ENCODE data around the gene MASP2. TPM values are rescaled to one million over a fixed set of nuclear protein-coding genes. Genes with fewer than 3 reads are reported as not detected.
A peak's percentile ranks its signal among the peaks of the same experiment; 100 is the strongest.
"Not testable (repeated sequence)": the region's sequence is repeated elsewhere in the genome, so short reads cannot be mapped to it uniquely, and the experiment has no call there.

Gene MASP2
- 0.25 TPM for total RNA-seq (2021; ENCODE audit: unreplicated experiment)
- 1.0 and 1.4 TPM in 2 replicates for polyA plus RNA-seq (2012)
- Bru-seq, nascent RNA: percentile 8 among the genes with signal in this experiment
- BruChase-seq, experiment 1, labeled RNA remaining after a 6-hour chase: percentile 50 among the genes with signal in this experiment
- percentile 29 among the genes with signal in this experiment for BruChase-seq, experiment 2, labeled RNA remaining after a 2-hour chase
- long read RNA-seq: 0 reads

GRCh38 chr1:11046625-11047365, at the start of gene MASP2:
MASP2 (minus strand) TSS chr1:11047239; CDS start chr1:11047207, 32 bp downstream.
- H3K27ac ChIP-seq (ENCODE audit: low read depth, low read length): no peak within 1 kb of the TSS
- no peaks in the 10 kb centered on the region for H3K9me3 ChIP-seq (ENCODE audit: control insufficient read depth in 1 of 2, insufficient read depth in 1 of 2, low read depth in 1 of 2, low read length in 2 of 2)
- CTCF ChIA-PET: interaction anchor here (1.4 kb wide), 1 partner anchor 9 kb away, joined by 5 read pairs; no protein-coding TSS in a partner anchor
- no peaks in the 10 kb centered on the region for H3K79me2 ChIP-seq (ENCODE audit: insufficient read depth, low read length)
- RAD21 ChIA-PET (ENCODE audit: low non-redundant PET in 1 of 2, low total read pairs in 2 of 2, uncharacterized antibody in 2 of 2, unreplicated experiment in 2 of 2): no interaction called here
- H3K36me3 ChIP-seq (ENCODE audit: control insufficient read depth in 1 of 2, insufficient read depth in 2 of 2, low read length in 2 of 2): no peaks in the 10 kb centered on the region
- no peaks in the 10 kb centered on the region for H4K20me1 ChIP-seq (ENCODE audit: insufficient read depth)
- no peak within 1 kb of the TSS for H3K9ac ChIP-seq (ENCODE audit: low read length)
- no peaks in the 10 kb centered on the region for H3K9me2 ChIP-seq (ENCODE audit: insufficient read depth)
- TF ChIP-seq EZH2 (IDR thresholded peaks at IDR 0.05) (no peak), TCF7L2 (IDR thresholded peaks at IDR 0.05; ENCODE audit: borderline replicate concordance, extremely low read depth, insufficient read depth, insufficient read length) (no peak), YY1 (IDR thresholded peaks at IDR 0.05; ENCODE audit: extremely low read depth, insufficient replicate concordance, low read depth, low read length) (no peak), EGR1 (IDR thresholded peaks at IDR 0.05; ENCODE audit: low read depth) (no peak), ELF1 (IDR thresholded peaks at IDR 0.05; ENCODE audit: borderline replicate concordance, low read depth) (no peak), EZH2phosphoT487 (IDR thresholded peaks at IDR 0.05; ENCODE audit: borderline replicate concordance) (no peak), CBX3 (IDR thresholded peaks at IDR 0.05; ENCODE audit: low read depth) (no peak), FOSL1 (IDR thresholded peaks at IDR 0.05; ENCODE audit: low read depth) (no peak), SRF (IDR thresholded peaks at IDR 0.05; ENCODE audit: low read depth) (no peak)
- TF ChIP-seq, protein P1, sequence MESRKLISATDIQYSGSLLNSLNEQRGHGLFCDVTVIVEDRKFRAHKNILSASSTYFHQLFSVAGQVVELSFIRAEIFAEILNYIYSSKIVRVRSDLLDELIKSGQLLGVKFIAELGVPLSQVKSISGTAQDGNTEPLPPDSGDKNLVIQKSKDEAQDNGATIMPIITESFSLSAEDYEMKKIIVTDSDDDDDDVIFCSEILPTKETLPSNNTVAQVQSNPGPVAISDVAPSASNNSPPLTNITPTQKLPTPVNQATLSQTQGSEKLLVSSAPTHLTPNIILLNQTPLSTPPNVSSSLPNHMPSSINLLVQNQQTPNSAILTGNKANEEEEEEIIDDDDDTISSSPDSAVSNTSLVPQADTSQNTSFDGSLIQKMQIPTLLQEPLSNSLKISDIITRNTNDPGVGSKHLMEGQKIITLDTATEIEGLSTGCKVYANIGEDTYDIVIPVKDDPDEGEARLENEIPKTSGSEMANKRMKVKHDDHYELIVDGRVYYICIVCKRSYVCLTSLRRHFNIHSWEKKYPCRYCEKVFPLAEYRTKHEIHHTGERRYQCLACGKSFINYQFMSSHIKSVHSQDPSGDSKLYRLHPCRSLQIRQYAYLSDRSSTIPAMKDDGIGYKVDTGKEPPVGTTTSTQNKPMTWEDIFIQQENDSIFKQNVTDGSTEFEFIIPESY (IDR thresholded peaks at IDR 0.05; ENCODE audit: extremely low read depth, insufficient replicate concordance, low read length): no peak
- TF ChIP-seq, protein P2, sequence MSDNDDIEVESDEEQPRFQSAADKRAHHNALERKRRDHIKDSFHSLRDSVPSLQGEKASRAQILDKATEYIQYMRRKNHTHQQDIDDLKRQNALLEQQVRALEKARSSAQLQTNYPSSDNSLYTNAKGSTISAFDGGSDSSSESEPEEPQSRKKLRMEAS (IDR thresholded peaks at IDR 0.05): no peak
- TF ChIP-seq, protein P3, sequence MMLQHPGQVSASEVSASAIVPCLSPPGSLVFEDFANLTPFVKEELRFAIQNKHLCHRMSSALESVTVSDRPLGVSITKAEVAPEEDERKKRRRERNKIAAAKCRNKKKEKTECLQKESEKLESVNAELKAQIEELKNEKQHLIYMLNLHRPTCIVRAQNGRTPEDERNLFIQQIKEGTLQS (IDR thresholded peaks at IDR 0.05): no peak
- H2AFZ ChIP-seq (ENCODE audit: low read depth, low read length, poor library complexity, severe bottlenecking): no peak within 1 kb of the TSS
- ATAC-seq: no peak
- POLR2A ChIA-PET: no interaction called here
- DNase-seq (ENCODE audit: low read depth, low spot score): no peak
- H3K27me3 ChIP-seq (ENCODE audit: insufficient read depth, low read length): no peaks in the 10 kb centered on the region
- H3K4me3 ChIP-seq (replicated peaks in 1 of 2; ENCODE audit: low read depth in 1 of 2, low read length in 2 of 2): no peak within 1 kb of the TSS
- H3K4me1 ChIP-seq (ENCODE audit: control insufficient read depth in 1 of 2, insufficient read depth in 2 of 2, low read length in 2 of 2): no peaks in the 10 kb centered on the region
- no TSS peak for BruUV-seq (replicated peaks)
- no peak within 1 kb of the TSS for H3K4me2 ChIP-seq (ENCODE audit: low read length)
- intact Hi-C loops (cut with micrococcal nuclease): no loop called here

DNA sequence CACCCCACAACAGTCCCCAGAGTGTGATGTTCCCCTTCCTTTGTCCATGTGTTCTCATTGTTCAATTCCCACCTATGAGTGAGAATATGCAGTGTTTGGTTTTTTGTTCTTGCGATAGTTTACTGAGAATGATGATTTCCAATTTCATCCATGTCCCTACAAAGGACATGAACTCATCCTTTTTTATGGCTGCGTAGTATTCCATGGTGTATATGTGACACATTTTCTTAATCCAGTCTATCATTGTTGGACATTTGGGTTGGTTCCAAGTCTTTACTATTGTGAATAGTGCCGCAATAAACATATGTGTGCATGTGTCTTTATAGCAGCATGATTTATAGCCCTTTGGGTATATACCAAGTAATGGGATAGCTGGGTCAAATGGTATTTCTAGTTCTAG, 36.7 kb upstream of the MASP2 start:
- H3K9me3 ChIP-seq (ENCODE audit: control insufficient read depth in 1 of 2, insufficient read depth in 1 of 2, low read depth in 1 of 2, low read length in 2 of 2); intact Hi-C loops (cut with micrococcal nuclease); BruUV-seq (replicated peaks); ATAC-seq; H4K20me1 ChIP-seq (ENCODE audit: insufficient read depth); H2AFZ ChIP-seq (ENCODE audit: low read depth, low read length, poor library complexity, severe bottlenecking); RAD21 ChIA-PET (ENCODE audit: low non-redundant PET in 1 of 2, low total read pairs in 2 of 2, uncharacterized antibody in 2 of 2, unreplicated experiment in 2 of 2); H3K27me3 ChIP-seq (ENCODE audit: insufficient read depth, low read length); H3K4me3 ChIP-seq (replicated peaks in 1 of 2; ENCODE audit: low read depth in 1 of 2, low read length in 2 of 2); DNase-seq (ENCODE audit: low read depth, low spot score); H3K4me2 ChIP-seq (ENCODE audit: low read length); H3K4me1 ChIP-seq (ENCODE audit: control insufficient read depth in 1 of 2, insufficient read depth in 2 of 2, low read length in 2 of 2); POLR2A ChIA-PET; H3K79me2 ChIP-seq (ENCODE audit: insufficient read depth, low read length); H3K9me2 ChIP-seq (ENCODE audit: insufficient read depth); CTCF ChIA-PET; H3K27ac ChIP-seq (ENCODE audit: low read depth, low read length); H3K9ac ChIP-seq (ENCODE audit: low read length): not testable (repeated sequence)
- H3K36me3 ChIP-seq (ENCODE audit: control insufficient read depth in 1 of 2, insufficient read depth in 2 of 2, low read length in 2 of 2): peaks cover 43 to 47% of the 10 kb centered on the region in 2 experiments; a peak in 3 of 4 replicates
